Spleen (tissue), 11 donors: ENCODE data around the gene SYNGAP1. TPM values are rescaled to one million over a fixed set of nuclear protein-coding genes. Genes with fewer than 3 reads are reported as not detected.

Experiments
- DNase-seq: peaks from one replicate; pipeline ENCODE4 v3.0.0-alpha.2; 2020
- H3K27ac ChIP-seq, 8 donors: fragments of 200-600 bp; sonication (generic) in 7 of 8; 1 replicate in 4 of 8; 2 replicates in 4 of 8; pipeline versions ENCODE4 v1.5.0 to v1.8.0; 2016 to 2021; ENCODE audit warnings: inconsistent platforms in 4 of 8, mild to moderate bottlenecking in 4 of 8, moderate library complexity in 1 of 8
- H3K27me3 ChIP-seq, 7 donors: fragments of 200-600 bp; sonication (generic) in 6 of 7; replicated peaks in 1 of 7; 1 replicate in 4 of 7; 2 replicates in 3 of 7; pipeline versions ENCODE4 v1.5.0 to v1.8.0; 2016 to 2021; ENCODE audit warnings: inconsistent platforms in 3 of 7, mild to moderate bottlenecking in 1 of 7
- H3K36me3 ChIP-seq, 6 donors: fragments of 200-600 bp; sonication (generic) in 5 of 6; 1 replicate in 4 of 6; 2 replicates in 2 of 6; pipeline versions ENCODE4 v1.5.0 to v1.8.0; 2016 to 2021; ENCODE audit warnings: inconsistent platforms in 2 of 6
- H3K4me1 ChIP-seq, 6 donors: fragments of 200-600 bp; sonication (generic) in 5 of 6; 1 replicate in 3 of 6; 2 replicates in 3 of 6; pipeline versions ENCODE4 v1.5.0 to v1.8.0; 2016 to 2021; ENCODE audit warnings: inconsistent platforms in 3 of 6
- H3K4me3 ChIP-seq, 8 donors: fragments of 200-600 bp; sonication (generic) in 7 of 8; 1 replicate in 4 of 8; 2 replicates in 4 of 8; pipeline versions ENCODE4 v1.5.0 to v1.8.0; 2016 to 2021; ENCODE audit warnings: inconsistent platforms in 4 of 8, mild to moderate bottlenecking in 4 of 8, moderate library complexity in 2 of 8
- H3K9me3 ChIP-seq, 8 donors: fragments of 200-600 bp; sonication (generic) in 7 of 8; 1 replicate in 4 of 8; 2 replicates in 4 of 8; pipeline versions ENCODE4 v1.5.0 to v1.8.0; 2016 to 2021; ENCODE audit warnings: inconsistent platforms in 4 of 8
- POLR2A ChIP-seq, 3 donors: fragments of 450-650 bp; IDR thresholded peaks; one replicate each; pipeline ENCODE4 v1.5.1; 2017; ENCODE audit warnings: antibody characterized with exemption in 3 of 3, mild to moderate bottlenecking in 1 of 3
- POLR2AphosphoS5 ChIP-seq, 3 donors: sonication (generic); formaldehyde crosslinking; IDR thresholded peaks; one replicate each; pipeline ENCODE4 v1.5.1; 2017; ENCODE audit warnings: antibody characterized with exemption in 3 of 3
- WGBS, 5 donors: extraction: QIAGEN DNeasy Blood & Tissue Kit in 3 of 5; methylation state at CpG; one replicate each; pipeline versions ENCODE4 v1.1.5 to v1.1.7; 2013 to 2018; 5-methylcytosine and 5-hydroxymethylcytosine counted together
- intact Hi-C: fragments of 100-400 bp; cut with DNase I; formaldehyde crosslinking; loops from one replicate; pipeline ENCODE4 v1.15.0; 2023; ENCODE audit warnings: low total_unique reads
- polyA plus RNA-seq, 3 donors: library from polyadenylated mRNA; stranded (reverse); fragments of 200-250 nt; gene quantifications; one replicate each; pipeline ENCODE4 v1.2.1, GENCODE V29; 2013
- total RNA-seq, 7 donors: library from RNA; depleted of rRNA in 3 of 7; stranded (reverse); fragments of >200 nt in 3 of 7; fragmentation: NEBNext Ultra II Directional in 4 of 7; extraction: Animal tissue kit (Norgen Biotek cat#: 25700) in 4 of 7; gene quantifications; one replicate each; pipeline versions ENCODE4 v1.1.0 to v1.2.1, GENCODE V29; 2016 to 2021
- TF ChIP-seq, protein P1 (sequence below), 11 experiments: fragments of 200-600 bp in 7 of 11; fragments of 450-650 bp in 4 of 11; sonication (generic) in 4 of 11; IDR thresholded peaks in 8 of 11; conservative IDR thresholded peaks in 3 of 11; 1 replicate in 7 of 11; 2 replicates in 4 of 11; pipeline versions ENCODE4 v1.4.0 to v1.8.0; 2016 to 2021; ENCODE audit warnings: antibody characterized with exemption in 11 of 11, inconsistent platforms in 4 of 11, mild to moderate bottlenecking in 1 of 11
- donor health status: healthy with polysubstance abuse.
- donor health status: DM: no; HTN: no; CAD: no; lungs with moderate emphysema.
- donor health status: DM: no; HTN: no; CAD: no.
- donor health status: Bipolar disorder and iron deficiency.
- donor health status: healthy.
- donor health status: DM: no; HTN: no; CAD: no.
- donor health status: DM: yes; HTN: yes; CAD: no.

SYNGAP1 gene
- total and polyA plus RNA-seq, 10 donors = 3.6 to 30.8 (median 23.9) TPM

DNA sequence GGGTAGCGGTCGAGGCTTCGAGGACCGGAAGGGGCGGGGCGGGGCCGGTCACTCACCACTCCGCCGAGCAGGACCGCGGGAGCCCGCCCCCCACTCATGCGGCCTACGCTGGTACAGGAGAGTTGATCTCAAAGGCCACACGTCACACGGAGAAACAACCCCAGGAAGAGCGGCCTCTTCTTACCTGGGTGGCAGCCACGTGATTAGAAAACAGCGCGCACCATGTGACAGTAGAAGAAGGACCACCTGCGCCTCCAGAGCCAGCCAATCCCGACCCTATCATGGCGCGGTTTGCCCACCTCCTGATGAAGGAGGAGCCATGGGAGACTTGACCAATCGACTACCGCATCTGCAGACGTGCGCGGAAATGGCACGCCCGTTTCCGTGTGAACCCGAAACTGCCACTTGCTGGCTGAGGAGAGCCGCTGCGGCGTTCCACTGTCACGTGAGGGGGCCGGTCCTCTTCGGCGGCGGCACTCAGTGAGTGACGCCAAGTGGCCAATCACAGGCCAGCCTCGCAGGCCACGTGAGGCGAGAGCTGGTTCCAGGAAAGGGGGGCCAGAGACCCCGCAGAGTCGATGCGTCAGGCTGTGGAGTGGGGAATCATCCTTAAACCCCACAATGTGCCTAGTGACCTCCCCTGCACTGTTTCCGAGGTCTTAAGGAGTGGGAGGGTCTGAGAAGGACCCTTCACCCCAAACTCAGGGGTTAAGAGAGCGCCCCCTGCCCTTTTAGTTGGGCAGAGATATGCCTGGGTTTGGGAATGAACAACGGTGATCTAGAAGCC, 1.8 kb upstream of the SYNGAP1 start, which contains the start of gene CUTA:
CUTA (minus strand) TSS at position 205 of the 787 bp plus-strand sequence; CDS start at position 98, 107 bp downstream.
- Histone ChIP-seq H3K4me3 (peak within 1 kb of the TSS; percentile 62 to 80 (median 73)), H3K4me1 (peaks cover 37 to 64% (median 59%) of the 10 kb centered on the region in 6 donors), H3K27me3 (peaks cover 0 to 6% (median 0%) of the 10 kb centered on the region in 7 donors), H3K36me3 (peaks cover under 1 to 36% (median 32%) of the 10 kb centered on the region in 6 donors), H3K9me3 (no peaks in the 10 kb centered on the region), H3K27ac (peak within 1 kb of the TSS; percentile 91 to 99 (median 96))
- peak; percentile 100 for DNase-seq
- intact Hi-C loops = no loop called here
- 0 to 1% (median 1%) methylated on average over 23 to 51 of the region's 51 CpGs for WGBS, 5 donors
- TF ChIP-seq, protein P1, sequence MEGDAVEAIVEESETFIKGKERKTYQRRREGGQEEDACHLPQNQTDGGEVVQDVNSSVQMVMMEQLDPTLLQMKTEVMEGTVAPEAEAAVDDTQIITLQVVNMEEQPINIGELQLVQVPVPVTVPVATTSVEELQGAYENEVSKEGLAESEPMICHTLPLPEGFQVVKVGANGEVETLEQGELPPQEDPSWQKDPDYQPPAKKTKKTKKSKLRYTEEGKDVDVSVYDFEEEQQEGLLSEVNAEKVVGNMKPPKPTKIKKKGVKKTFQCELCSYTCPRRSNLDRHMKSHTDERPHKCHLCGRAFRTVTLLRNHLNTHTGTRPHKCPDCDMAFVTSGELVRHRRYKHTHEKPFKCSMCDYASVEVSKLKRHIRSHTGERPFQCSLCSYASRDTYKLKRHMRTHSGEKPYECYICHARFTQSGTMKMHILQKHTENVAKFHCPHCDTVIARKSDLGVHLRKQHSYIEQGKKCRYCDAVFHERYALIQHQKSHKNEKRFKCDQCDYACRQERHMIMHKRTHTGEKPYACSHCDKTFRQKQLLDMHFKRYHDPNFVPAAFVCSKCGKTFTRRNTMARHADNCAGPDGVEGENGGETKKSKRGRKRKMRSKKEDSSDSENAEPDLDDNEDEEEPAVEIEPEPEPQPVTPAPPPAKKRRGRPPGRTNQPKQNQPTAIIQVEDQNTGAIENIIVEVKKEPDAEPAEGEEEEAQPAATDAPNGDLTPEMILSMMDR (IDR thresholded peaks at IDR 0.05 in 8 of 11, conservative IDR thresholded peaks at IDR 0.05 in 3 of 11) = peak; percentile 10 to 58 (median 37)
- TF ChIP-seq POLR2AphosphoS5 (IDR thresholded peaks at IDR 0.05) (peak; percentile 95 to 97 (median 95)), POLR2A (IDR thresholded peaks at IDR 0.05) (peak in 1 of 3 donors; percentile 42)

DNA sequence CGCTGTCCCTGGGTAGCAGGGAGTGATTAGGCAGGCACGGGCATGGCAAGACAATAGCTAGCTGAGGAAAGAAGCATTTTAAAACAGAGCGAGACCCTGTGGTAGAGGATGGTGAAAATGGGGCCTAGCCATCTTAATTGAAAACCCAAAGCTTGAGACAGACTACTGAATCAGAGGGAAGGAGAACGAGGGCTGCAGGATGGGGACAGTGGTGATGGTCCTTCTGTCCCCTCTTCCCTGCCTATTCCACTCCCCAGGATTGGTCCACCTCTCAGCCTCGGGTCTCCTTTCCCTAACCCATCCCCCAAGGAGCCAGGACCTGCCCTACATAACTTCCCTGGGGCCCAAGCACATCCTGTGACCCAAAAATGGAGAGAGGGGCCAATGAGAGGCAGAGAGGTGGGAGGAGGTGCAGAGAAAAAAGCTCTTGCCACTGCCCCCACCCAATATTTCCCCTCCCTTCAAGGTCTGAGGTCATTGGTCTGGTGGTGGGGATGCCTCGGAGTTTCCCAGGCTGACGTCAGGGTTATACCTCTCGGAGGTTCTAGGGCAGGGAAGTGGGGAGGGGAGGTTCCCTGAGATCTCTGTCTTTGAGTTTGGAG, 1.1 kb upstream of the SYNGAP1 start:
- intact Hi-C loops = no loop called here
- H3K4me3 ChIP-seq = peak overlapping the region in 6 of 8 donors; percentile 17 to 80 (median 66)
- TF ChIP-seq POLR2AphosphoS5 (IDR thresholded peaks at IDR 0.05) (no peak), POLR2A (IDR thresholded peaks at IDR 0.05) (no peak)
- TF ChIP-seq, protein P1 (IDR thresholded peaks at IDR 0.05 in 8 of 11, conservative IDR thresholded peaks at IDR 0.05 in 3 of 11) = no peak
- no peaks in the 10 kb centered on the region for H3K9me3 ChIP-seq
- DNase-seq = peak; percentile 69
- WGBS, 5 donors = 22 to 44% (median 38%) methylated on average over 8 of the region's 8 CpGs
- peaks cover 0 to 6% (median 0%) of the 10 kb centered on the region in 7 donors for H3K27me3 ChIP-seq
- peaks cover 0 to 29% (median 26%) of the 10 kb centered on the region in 6 donors for H3K36me3 ChIP-seq
- peaks cover 35 to 57% (median 53%) of the 10 kb centered on the region in 6 donors for H3K4me1 ChIP-seq
- peak overlapping the region; percentile 91 to 99 (median 96) for H3K27ac ChIP-seq

GRCh38 chr6:33420491-33421343, 852 bp downstream of the SYNGAP1 start:
- H3K4me3 ChIP-seq = peak overlapping the region in 3 of 8 donors; percentile 17 to 54 (median 19)
- peaks cover 0 to 10% (median 6%) of the 10 kb centered on the region in 6 donors for H3K36me3 ChIP-seq
- peaks cover 23 to 54% (median 43%) of the 10 kb centered on the region in 6 donors for H3K4me1 ChIP-seq
- TF ChIP-seq, protein P1 (IDR thresholded peaks at IDR 0.05 in 8 of 11, conservative IDR thresholded peaks at IDR 0.05 in 3 of 11) = no peak
- TF ChIP-seq POLR2AphosphoS5 (IDR thresholded peaks at IDR 0.05) (no peak), POLR2A (IDR thresholded peaks at IDR 0.05) (no peak)
- DNase-seq = no peak
- no peaks in the 10 kb centered on the region for H3K9me3 ChIP-seq
- peak overlapping the region in 3 of 8 donors; percentile 18 to 99 (median 54) for H3K27ac ChIP-seq
- intact Hi-C loops = no loop called here
- 70 to 80% (median 73%) methylated on average over 6 of the region's 6 CpGs for WGBS, 5 donors
- peaks cover 0 to 6% (median 0%) of the 10 kb centered on the region in 7 donors for H3K27me3 ChIP-seq
